NT2/D1 (cell line): ENCODE data around the gene ARSB.

Experiments
- YY1 ChIP-seq: IDR thresholded peaks from 2 replicates; pipeline ENCODE4 v1.6.1; 2011; ENCODE audit not compliant: insufficient read length, insufficient read depth
- ZNF274 ChIP-seq: IDR thresholded peaks from 2 replicates; pipeline ENCODE4 v1.6.1; 2011; ENCODE audit warnings: mild to moderate bottlenecking, low read depth, low read length

GRCh38 chr5:78989080-78989479, 4.0 kb upstream of the ARSB start:
- no peak for TF ChIP-seq YY1
- TF ChIP-seq ZNF274 = no peak
